ENCODE data around the gene UCK1.

Gene UCK1

GRCh38 chr9:131477367-131477766 is 53.7 kb downstream of the UCK1 start:
- no peak for DNase-seq (ENCODE audit: low read depth, low spot score)

GRCh38 chr9:131476777-131477345 is 54.2 kb downstream of the UCK1 start:
- no peak for DNase-seq (ENCODE audit: low read depth, low spot score)

- DNase-seq (ENCODE audit: low read depth, low spot score) = no peak
Measured at GRCh38 chr9:131475956-131476776, 54.9 kb downstream of the UCK1 start.

GRCh38 chr9:131475111-131475955 is 55.7 kb downstream of the UCK1 start:
- no peak for DNase-seq (ENCODE audit: low read depth, low spot score)

GRCh38 chr9:131474711-131475110 is 56.4 kb downstream of the UCK1 start:
- no peak for DNase-seq (ENCODE audit: low read depth, low spot score)

GRCh38 chr9:131473891-131474290 is 57.2 kb downstream of the UCK1 start:
- DNase-seq (ENCODE audit: low read depth, low spot score) = no peak

Measured in smooth muscle cell of the brain vasculature (primary cell).